GM12878 (cell line): ENCODE data around the gene CCDC81. TPM values are rescaled to one million over a fixed set of nuclear protein-coding genes. Genes with fewer than 3 reads are reported as not detected.
"Not testable (repeated sequence)": the region's sequence is repeated elsewhere in the genome, so short reads cannot be mapped to it uniquely, and the experiment has no call there.

Source experiments
- ATAC-seq: fragments of 200-7000 bp; cut with Tn5 transposase; 3 replicates; pipeline ENCODE4 v1.9.1; 2020; ENCODE audit warnings: mild to moderate bottlenecking, moderate library complexity
- BruUV-seq: library from RNA; stranded (reverse); fragments of 400-500 nt; replicated peaks from 2 replicates; lab custom pipeline; 2021; lab: Mats Ljungman, UMichigan
- CTCF ChIA-PET: fragments of 300-600 bp; sonication (Branson Sonifier 250); formaldehyde crosslinking; extraction: SDS; loops from one replicate; lab custom pipeline; 2021; ENCODE audit warnings: inconsistent platforms; lab: Yijun Ruan, JAX
- POLR2A ChIA-PET: fragments of 350-600 bp; formaldehyde crosslinking; extraction: SDS; loops from one replicate; lab custom pipeline; 2021; ENCODE audit warnings: inconsistent platforms; lab: Charles Lee
- RAD21 ChIA-PET: fragments of 300-600 bp; sonication (Branson Sonifier 250); formaldehyde crosslinking; loops from one replicate; lab custom pipeline; 2023; ENCODE audit warnings: antibody characterized with exemption; ENCODE audit not compliant: unreplicated experiment; lab: Charles Lee
- SMC1A ChIA-PET: fragments of 300-600 bp; sonication (Branson Sonifier 250); formaldehyde crosslinking; loops from one replicate; lab custom pipeline; 2023; ENCODE audit not compliant: unreplicated experiment, uncharacterized antibody; lab: Charles Lee
- DNase-seq: peaks from one replicate; pipeline ENCODE4 v3.0.0-alpha.2; 2011; ENCODE audit warnings: low read depth, low spot score
- FAIRE-seq: peaks from 3 replicates; lab custom pipeline; 2011; peaks lifted over from hg19 to GRCh38; lab: Jason Lieb, UNC
- H2AFZ ChIP-seq: 2 replicates; pipeline ENCODE4 v1.6.0; 2011; ENCODE audit warnings: low read depth, low read length, control low read depth; ENCODE audit not compliant: control insufficient read depth
- H3K27ac ChIP-seq: 2 replicates; pipeline ENCODE4 v1.5.1; 2011; ENCODE audit warnings: control low read depth; ENCODE audit not compliant: control insufficient read depth, insufficient read depth
- H3K27me3 ChIP-seq, 2 experiments: replicated peaks in 1 of 2; 2 replicates each; pipeline versions ENCODE4 v1.6.0 to v1.6.1; 2011; ENCODE audit warnings: low read length in 1 of 2; ENCODE audit not compliant: control insufficient read depth in 2 of 2, insufficient read depth in 2 of 2
- H3K36me3 ChIP-seq, 2 experiments: 2 replicates each; pipeline ENCODE4 v1.5.1; 2011; ENCODE audit warnings: low read length in 1 of 2; ENCODE audit not compliant: control insufficient read depth in 2 of 2, insufficient read depth in 2 of 2
- H3K4me1 ChIP-seq: 2 replicates; pipeline ENCODE4 v1.6.1; 2011; ENCODE audit warnings: mild to moderate bottlenecking, low read length, moderate library complexity, mixed read lengths; ENCODE audit not compliant: control insufficient read depth, insufficient read depth
- H3K4me2 ChIP-seq: 2 replicates; pipeline ENCODE4 v1.6.0; 2011; ENCODE audit warnings: control low read depth; ENCODE audit not compliant: control insufficient read depth, insufficient read depth
- H3K4me3 ChIP-seq: fragments of 200-600 bp; sonication (generic); 2 replicates; pipeline ENCODE4 v1.5.1; 2016
- H3K79me2 ChIP-seq: 2 replicates; pipeline ENCODE4 v1.6.0; 2011; ENCODE audit warnings: low read length; ENCODE audit not compliant: control insufficient read depth, insufficient read depth
- H3K9ac ChIP-seq: 2 replicates; pipeline ENCODE4 v1.8.0; 2011; ENCODE audit warnings: low read length, control low read depth, mixed read lengths; ENCODE audit not compliant: control insufficient read depth, insufficient read depth
- H3K9me3 ChIP-seq: replicated peaks from 3 replicates; pipeline ENCODE4 v1.5.1; 2011; ENCODE audit warnings: mild to moderate bottlenecking, low read length; ENCODE audit not compliant: control insufficient read depth, insufficient read depth
- H4K20me1 ChIP-seq: 2 replicates; pipeline ENCODE4 v1.6.0; 2011; ENCODE audit not compliant: control insufficient read depth, insufficient read depth
- CHD4 ChIP-seq: fragments of 200-600 bp; sonication (generic); IDR thresholded peaks from 2 replicates; pipeline ENCODE4 v1.6.1; 2016; ENCODE audit warnings: mild to moderate bottlenecking
- JUND ChIP-seq: IDR thresholded peaks from 2 replicates; pipeline ENCODE4 v1.6.1; 2012; ENCODE audit warnings: low read depth, mild to moderate bottlenecking, low read length, improper control_type of control experiment, moderate library complexity
- NRF1 ChIP-seq: conservative IDR thresholded peaks from 2 replicates; pipeline ENCODE4 v1.6.1; 2011; ENCODE audit warnings: mild to moderate bottlenecking, low read depth, low read length, improper control_type of control experiment
- PAX8 ChIP-seq: fragments of 450-650 bp; IDR thresholded peaks from 2 replicates; pipeline ENCODE4 v1.6.1; 2017; ENCODE audit warnings: mild to moderate bottlenecking, moderate library complexity
- PRDM15 ChIP-seq: fragments of 450-650 bp; formaldehyde crosslinking; IDR thresholded peaks from 2 replicates; pipeline ENCODE4 v1.4.0; 2020; ENCODE audit warnings: mild to moderate bottlenecking, moderate library complexity
- RAD51 ChIP-seq: fragments of 450-650 bp; IDR thresholded peaks from 2 replicates; pipeline ENCODE4 v1.6.1; 2016; ENCODE audit warnings: moderate library complexity, mild to moderate bottlenecking, inconsistent platforms
- RCOR1 ChIP-seq: conservative IDR thresholded peaks from 2 replicates; pipeline ENCODE4 v1.6.1; 2012; ENCODE audit warnings: low read depth, low read length, improper control_type of control experiment
- SMAD5 ChIP-seq: IDR thresholded peaks from 2 replicates; pipeline ENCODE4 v1.6.1; 2016; ENCODE audit warnings: antibody characterized with exemption, low read depth
- ZSCAN29 ChIP-seq: fragments of 450-650 bp; IDR thresholded peaks from 2 replicates; pipeline ENCODE4 v1.6.1; 2017; ENCODE audit warnings: mild to moderate bottlenecking, moderate library complexity
- WGBS: methylation state at CpG from one replicate; pipeline ENCODE4 v1.1.6; 2016; ENCODE audit warnings: low lambda C conversion rate; ENCODE audit not compliant: insufficient replicate concordance, insufficient coverage; ENCODE audit errors: missing lambda C conversion rate; 5-methylcytosine and 5-hydroxymethylcytosine counted together
- in situ Hi-C: fragments of 300-500 bp; cut with MboI; formaldehyde crosslinking; loops from 9 replicates; pipeline ENCODE4 v1.14.3; 2018; ENCODE audit warnings: mixed read lengths
- intact Hi-C: fragments of 100-400 bp; cut with micrococcal nuclease; formaldehyde crosslinking; loops from one replicate; pipeline ENCODE4 v1.14.2; 2022; ENCODE audit not compliant: unreplicated experiment
- polyA plus RNA-seq, 11 experiments: library from polyadenylated mRNA; depleted of rRNA in 4 of 11; unstranded in 6 of 11; stranded (reverse) in 5 of 11; fragments of >200 nt; fragmentation: Nextera tagmentation in 4 of 11; fragmentation: Illumina TruSeq in 1 of 11; extraction: Ambion mirVana in 4 of 11; extraction: Trizol in 1 of 11; gene quantifications; 1 replicate in 1 of 11; 2 replicates in 10 of 11; pipeline versions ENCODE4 v1.2.1 to v1.2.3, GENCODE V29; 2011 to 2016; ENCODE audit warnings: inconsistent platforms in 2 of 11, missing spikeins in 2 of 11, low read depth in 1 of 11
- total RNA-seq, 4 experiments: library from RNA; depleted of rRNA in 3 of 4; stranded (reverse); fragments of >200 nt in 3 of 4; fragmentation: Illumina TruSeq in 1 of 4; extraction: Trizol in 1 of 4; gene quantifications; 2 replicates each; pipeline versions ENCODE4 v1.2.1 to v1.2.3, GENCODE V29; 2013 to 2021
- TF ChIP-seq, protein P1 (sequence below): fragments of 450-650 bp; IDR thresholded peaks from 2 replicates; pipeline ENCODE4 v1.6.1; 2017; ENCODE audit warnings: mild to moderate bottlenecking, low read depth, inconsistent platforms; ENCODE audit not compliant: poor library complexity, severe bottlenecking
- TF ChIP-seq, protein P2 (sequence below): fragments of 450-650 bp; IDR thresholded peaks from 2 replicates; pipeline ENCODE4 v1.6.1; 2017; ENCODE audit warnings: mild to moderate bottlenecking

The CCDC81 gene
- total and polyA plus RNA-seq, 10 of the 15 experiments (the other 5 are each of a cell fraction or from before 2014, with no cell fraction given), result 0.06 to 0.53 (median 0.22) TPM

- Histone ChIP-seq H3K36me3 (no peaks in the 10 kb centered on the region), H3K4me3 (no peak overlapping the region), H3K79me2 (no peaks in the 10 kb centered on the region), H3K27ac (no peak overlapping the region), H3K4me2 (no peak overlapping the region), H3K9me3 (no peaks in the 10 kb centered on the region), H3K27me3 (no peaks in the 10 kb centered on the region), H2AFZ (no peak overlapping the region), H4K20me1 (no peaks in the 10 kb centered on the region), H3K4me1 (no peaks in the 10 kb centered on the region), H3K9ac (no peak overlapping the region)
- TF ChIP-seq, protein P1, sequence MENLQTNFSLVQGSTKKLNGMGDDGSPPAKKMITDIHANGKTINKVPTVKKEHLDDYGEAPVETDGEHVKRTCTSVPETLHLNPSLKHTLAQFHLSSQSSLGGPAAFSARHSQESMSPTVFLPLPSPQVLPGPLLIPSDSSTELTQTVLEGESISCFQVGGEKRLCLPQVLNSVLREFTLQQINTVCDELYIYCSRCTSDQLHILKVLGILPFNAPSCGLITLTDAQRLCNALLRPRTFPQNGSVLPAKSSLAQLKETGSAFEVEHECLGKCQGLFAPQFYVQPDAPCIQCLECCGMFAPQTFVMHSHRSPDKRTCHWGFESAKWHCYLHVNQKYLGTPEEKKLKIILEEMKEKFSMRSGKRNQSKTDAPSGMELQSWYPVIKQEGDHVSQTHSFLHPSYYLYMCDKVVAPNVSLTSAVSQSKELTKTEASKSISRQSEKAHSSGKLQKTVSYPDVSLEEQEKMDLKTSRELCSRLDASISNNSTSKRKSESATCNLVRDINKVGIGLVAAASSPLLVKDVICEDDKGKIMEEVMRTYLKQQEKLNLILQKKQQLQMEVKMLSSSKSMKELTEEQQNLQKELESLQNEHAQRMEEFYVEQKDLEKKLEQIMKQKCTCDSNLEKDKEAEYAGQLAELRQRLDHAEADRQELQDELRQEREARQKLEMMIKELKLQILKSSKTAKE, result no peak
- no peak for TF ChIP-seq PAX8
- TF ChIP-seq NRF1, result no peak
- TF ChIP-seq JUND, result no peak
- TF ChIP-seq SMAD5, result no peak
- no peak for TF ChIP-seq PRDM15 (CRISPR knock-in tag)
- TF ChIP-seq CHD4, result no peak
- TF ChIP-seq, protein P2, sequence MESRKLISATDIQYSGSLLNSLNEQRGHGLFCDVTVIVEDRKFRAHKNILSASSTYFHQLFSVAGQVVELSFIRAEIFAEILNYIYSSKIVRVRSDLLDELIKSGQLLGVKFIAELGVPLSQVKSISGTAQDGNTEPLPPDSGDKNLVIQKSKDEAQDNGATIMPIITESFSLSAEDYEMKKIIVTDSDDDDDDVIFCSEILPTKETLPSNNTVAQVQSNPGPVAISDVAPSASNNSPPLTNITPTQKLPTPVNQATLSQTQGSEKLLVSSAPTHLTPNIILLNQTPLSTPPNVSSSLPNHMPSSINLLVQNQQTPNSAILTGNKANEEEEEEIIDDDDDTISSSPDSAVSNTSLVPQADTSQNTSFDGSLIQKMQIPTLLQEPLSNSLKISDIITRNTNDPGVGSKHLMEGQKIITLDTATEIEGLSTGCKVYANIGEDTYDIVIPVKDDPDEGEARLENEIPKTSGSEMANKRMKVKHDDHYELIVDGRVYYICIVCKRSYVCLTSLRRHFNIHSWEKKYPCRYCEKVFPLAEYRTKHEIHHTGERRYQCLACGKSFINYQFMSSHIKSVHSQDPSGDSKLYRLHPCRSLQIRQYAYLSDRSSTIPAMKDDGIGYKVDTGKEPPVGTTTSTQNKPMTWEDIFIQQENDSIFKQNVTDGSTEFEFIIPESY, result no peak
- no peak for TF ChIP-seq RAD51
- TF ChIP-seq ZSCAN29, result no peak
- TF ChIP-seq RCOR1, result no peak
- ChIA-PET CTCF (no interaction called here), SMC1A (interaction anchor here (0.7 to 1.1 kb wide), 2 partner anchors 307 to 333 kb away, joined by 3 read pairs; no protein-coding TSS in a partner anchor), RAD21 (no interaction called here), POLR2A (no interaction called here)
- DNase-seq, result no peak
- no TSS peak for BruUV-seq
- WGBS, result 49% methylated on average over 11 of the region's 12 CpGs
- FAIRE-seq, result no peak
- no peak for ATAC-seq
- in situ Hi-C loops (no loop called here), intact Hi-C loops (no loop called here)
Measured at GRCh38 chr11:86422371-86422770, 47.7 kb downstream of the CCDC81 start.

DNA sequence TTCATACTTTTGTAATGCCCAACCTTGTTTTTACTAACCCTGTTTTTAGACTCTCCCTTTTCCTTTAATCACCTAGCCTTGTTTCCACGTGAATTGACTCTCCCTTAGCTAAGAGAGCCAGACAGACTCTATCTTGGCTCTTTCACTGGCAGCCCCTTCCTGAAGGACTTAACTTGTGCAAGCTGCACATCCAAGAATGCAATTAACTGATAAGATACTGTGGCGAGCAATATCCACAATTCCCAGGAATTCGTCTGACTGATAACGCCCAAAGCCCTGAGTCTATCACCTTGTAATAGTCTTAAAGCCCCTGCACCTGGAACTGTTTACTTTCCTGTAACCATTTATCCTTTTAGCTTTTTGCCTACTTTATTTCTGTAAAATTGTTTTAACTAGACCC lies 48.8 kb downstream of the CCDC81 start:
- RAD21 ChIA-PET, BruUV-seq, H3K36me3 ChIP-seq, H3K79me2 ChIP-seq, H3K27ac ChIP-seq, in situ Hi-C loops, H3K4me2 ChIP-seq, H3K4me3 ChIP-seq, H3K4me1 ChIP-seq, H3K9me3 ChIP-seq, H2AFZ ChIP-seq, ATAC-seq, FAIRE-seq, H3K9ac ChIP-seq, H4K20me1 ChIP-seq, intact Hi-C loops, DNase-seq, POLR2A ChIA-PET, H3K27me3 ChIP-seq: not testable (repeated sequence)
- WGBS, result 38% methylated on average over 4 of the region's 4 CpGs
- ChIA-PET CTCF (interaction anchor here (0.7 kb wide), 1 partner anchor 35 kb away, joined by 3 read pairs; no protein-coding TSS in a partner anchor), SMC1A (interaction anchor here (0.9 kb wide), 1 partner anchor 8 kb away, joined by 3 read pairs; no protein-coding TSS in a partner anchor)
